ENCODE data around the gene KMO. TPM values are rescaled to one million over a fixed set of nuclear protein-coding genes. Genes with fewer than 3 reads are reported as not detected.
A peak's percentile ranks its signal among the peaks of the same experiment; 100 is the strongest.

KMO gene
- total and polyA plus RNA-seq, 2 experiments from 2014 or later: 0.05 TPM; not detected in 1

GRCh38 chr1:241627453-241628259, 95.5 kb downstream of the KMO start:
- Histone ChIP-seq H3K4me1 (ENCODE audit: insufficient read depth) (peaks cover 23% of the 10 kb centered on the region), H3K27me3 (ENCODE audit: insufficient read depth) (no peaks in the 10 kb centered on the region), H3K79me2 (replicated peaks; ENCODE audit: insufficient read depth) (peaks cover 32% of the 10 kb centered on the region), H3K4me2 (no peak overlapping the region), H3K36me3 (ENCODE audit: insufficient read depth) (no peaks in the 10 kb centered on the region; the same call in 1 of the 2 replicates), H3K27ac (ENCODE audit: low read depth) (peak overlapping the region; percentile 18), H2AFZ (no peak overlapping the region), H3F3A (replicated peaks; ENCODE audit: low read depth) (no peaks in the 10 kb centered on the region), H4K20me1 (replicated peaks; ENCODE audit: insufficient read depth) (peaks cover 9% of the 10 kb centered on the region; the same call in 1 of the 2 replicates), H3K9me2 (ENCODE audit: insufficient read depth) (no peaks in the 10 kb centered on the region), H3K4me3 (no peak overlapping the region)
- DNase-seq (ENCODE audit: low spot score) (peak; percentile 79), ATAC-seq (peak; percentile 76)
- peaks cover 35% of the 10 kb centered on the region for H3K4me1 Mint-ChIP-seq
- peaks cover 2% of the 10 kb centered on the region for H3K27me3 Mint-ChIP-seq (ENCODE audit: insufficient read depth, low read depth, poor library complexity)
- H3K27ac Mint-ChIP-seq: peak overlapping the region; percentile 81
- TF ChIP-seq, protein P1, sequence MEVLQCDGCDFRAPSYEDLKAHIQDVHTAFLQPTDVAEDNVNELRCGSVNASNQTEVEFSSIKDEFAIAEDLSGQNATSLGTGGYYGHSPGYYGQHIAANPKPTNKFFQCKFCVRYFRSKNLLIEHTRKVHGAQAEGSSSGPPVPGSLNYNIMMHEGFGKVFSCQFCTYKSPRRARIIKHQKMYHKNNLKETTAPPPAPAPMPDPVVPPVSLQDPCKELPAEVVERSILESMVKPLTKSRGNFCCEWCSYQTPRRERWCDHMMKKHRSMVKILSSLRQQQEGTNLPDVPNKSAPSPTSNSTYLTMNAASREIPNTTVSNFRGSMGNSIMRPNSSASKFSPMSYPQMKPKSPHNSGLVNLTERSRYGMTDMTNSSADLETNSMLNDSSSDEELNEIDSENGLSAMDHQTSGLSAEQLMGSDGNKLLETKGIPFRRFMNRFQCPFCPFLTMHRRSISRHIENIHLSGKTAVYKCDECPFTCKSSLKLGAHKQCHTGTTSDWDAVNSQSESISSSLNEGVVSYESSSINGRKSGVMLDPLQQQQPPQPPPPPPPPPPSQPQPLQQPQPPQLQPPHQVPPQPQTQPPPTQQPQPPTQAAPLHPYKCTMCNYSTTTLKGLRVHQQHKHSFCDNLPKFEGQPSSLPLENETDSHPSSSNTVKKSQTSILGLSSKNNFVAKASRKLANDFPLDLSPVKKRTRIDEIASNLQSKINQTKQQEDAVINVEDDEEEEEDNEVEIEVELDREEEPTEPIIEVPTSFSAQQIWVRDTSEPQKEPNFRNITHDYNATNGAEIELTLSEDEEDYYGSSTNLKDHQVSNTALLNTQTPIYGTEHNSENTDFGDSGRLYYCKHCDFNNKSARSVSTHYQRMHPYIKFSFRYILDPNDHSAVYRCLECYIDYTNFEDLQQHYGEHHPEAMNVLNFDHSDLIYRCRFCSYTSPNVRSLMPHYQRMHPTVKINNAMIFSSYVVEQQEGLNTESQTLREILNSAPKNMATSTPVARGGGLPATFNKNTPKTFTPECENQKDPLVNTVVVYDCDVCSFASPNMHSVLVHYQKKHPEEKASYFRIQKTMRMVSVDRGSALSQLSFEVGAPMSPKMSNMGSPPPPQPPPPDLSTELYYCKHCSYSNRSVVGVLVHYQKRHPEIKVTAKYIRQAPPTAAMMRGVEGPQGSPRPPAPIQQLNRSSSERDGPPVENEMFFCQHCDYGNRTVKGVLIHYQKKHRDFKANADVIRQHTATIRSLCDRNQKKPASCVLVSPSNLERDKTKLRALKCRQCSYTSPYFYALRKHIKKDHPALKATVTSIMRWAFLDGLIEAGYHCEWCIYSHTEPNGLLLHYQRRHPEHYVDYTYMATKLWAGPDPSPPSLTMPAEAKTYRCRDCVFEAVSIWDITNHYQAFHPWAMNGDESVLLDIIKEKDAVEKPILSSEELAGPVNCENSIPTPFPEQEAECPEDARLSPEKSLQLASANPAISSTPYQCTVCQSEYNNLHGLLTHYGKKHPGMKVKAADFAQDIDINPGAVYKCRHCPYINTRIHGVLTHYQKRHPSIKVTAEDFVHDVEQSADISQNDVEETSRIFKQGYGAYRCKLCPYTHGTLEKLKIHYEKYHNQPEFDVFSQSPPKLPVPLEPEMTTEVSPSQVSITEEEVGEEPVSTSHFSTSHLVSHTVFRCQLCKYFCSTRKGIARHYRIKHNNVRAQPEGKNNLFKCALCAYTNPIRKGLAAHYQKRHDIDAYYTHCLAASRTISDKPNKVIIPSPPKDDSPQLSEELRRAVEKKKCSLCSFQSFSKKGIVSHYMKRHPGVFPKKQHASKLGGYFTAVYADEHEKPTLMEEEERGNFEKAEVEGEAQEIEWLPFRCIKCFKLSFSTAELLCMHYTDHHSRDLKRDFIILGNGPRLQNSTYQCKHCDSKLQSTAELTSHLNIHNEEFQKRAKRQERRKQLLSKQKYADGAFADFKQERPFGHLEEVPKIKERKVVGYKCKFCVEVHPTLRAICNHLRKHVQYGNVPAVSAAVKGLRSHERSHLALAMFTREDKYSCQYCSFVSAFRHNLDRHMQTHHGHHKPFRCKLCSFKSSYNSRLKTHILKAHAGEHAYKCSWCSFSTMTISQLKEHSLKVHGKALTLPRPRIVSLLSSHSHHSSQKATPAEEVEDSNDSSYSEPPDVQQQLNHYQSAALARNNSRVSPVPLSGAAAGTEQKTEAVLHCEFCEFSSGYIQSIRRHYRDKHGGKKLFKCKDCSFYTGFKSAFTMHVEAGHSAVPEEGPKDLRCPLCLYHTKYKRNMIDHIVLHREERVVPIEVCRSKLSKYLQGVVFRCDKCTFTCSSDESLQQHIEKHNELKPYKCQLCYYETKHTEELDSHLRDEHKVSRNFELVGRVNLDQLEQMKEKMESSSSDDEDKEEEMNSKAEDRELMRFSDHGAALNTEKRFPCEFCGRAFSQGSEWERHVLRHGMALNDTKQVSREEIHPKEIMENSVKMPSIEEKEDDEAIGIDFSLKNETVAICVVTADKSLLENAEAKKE (CRISPR knock-in tag; IDR thresholded peaks at IDR 0.05): no peak
- TF ChIP-seq, protein P2, sequence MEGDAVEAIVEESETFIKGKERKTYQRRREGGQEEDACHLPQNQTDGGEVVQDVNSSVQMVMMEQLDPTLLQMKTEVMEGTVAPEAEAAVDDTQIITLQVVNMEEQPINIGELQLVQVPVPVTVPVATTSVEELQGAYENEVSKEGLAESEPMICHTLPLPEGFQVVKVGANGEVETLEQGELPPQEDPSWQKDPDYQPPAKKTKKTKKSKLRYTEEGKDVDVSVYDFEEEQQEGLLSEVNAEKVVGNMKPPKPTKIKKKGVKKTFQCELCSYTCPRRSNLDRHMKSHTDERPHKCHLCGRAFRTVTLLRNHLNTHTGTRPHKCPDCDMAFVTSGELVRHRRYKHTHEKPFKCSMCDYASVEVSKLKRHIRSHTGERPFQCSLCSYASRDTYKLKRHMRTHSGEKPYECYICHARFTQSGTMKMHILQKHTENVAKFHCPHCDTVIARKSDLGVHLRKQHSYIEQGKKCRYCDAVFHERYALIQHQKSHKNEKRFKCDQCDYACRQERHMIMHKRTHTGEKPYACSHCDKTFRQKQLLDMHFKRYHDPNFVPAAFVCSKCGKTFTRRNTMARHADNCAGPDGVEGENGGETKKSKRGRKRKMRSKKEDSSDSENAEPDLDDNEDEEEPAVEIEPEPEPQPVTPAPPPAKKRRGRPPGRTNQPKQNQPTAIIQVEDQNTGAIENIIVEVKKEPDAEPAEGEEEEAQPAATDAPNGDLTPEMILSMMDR (conservative IDR thresholded peaks at IDR 0.05; ENCODE audit: low read depth in 2 of 2): peak; percentile 53 to 63
- no peak overlapping the region for H3K4me3 Mint-ChIP-seq
- peaks cover 8% of the 10 kb centered on the region; the same call in 2 of the 3 replicates for H3K36me3 Mint-ChIP-seq (ENCODE audit: low read depth)
- no peaks in the 10 kb centered on the region for H3K9me3 Mint-ChIP-seq

All from GM23338 (cell line).